NB4 (cell line): Measurements from ENCODE around the gene COL8A1.
A peak's percentile ranks its signal among the peaks of the same experiment; 100 is the strongest.

Experiments used
- DNase-seq: peaks from one replicate; pipeline ENCODE4 v3.0.0; 2010; ENCODE audit warnings: low read depth
- H3K4me3 ChIP-seq: one replicate; pipeline ENCODE4 v1.5.1; 2011; ENCODE audit warnings: mild to moderate bottlenecking, low read depth, low read length, moderate library complexity
- MYC ChIP-seq: IDR thresholded peaks from 2 replicates; pipeline ENCODE4 v1.6.1; 2011; ENCODE audit warnings: low read depth, low read length
- POLR2A ChIP-seq: IDR thresholded peaks from 2 replicates; pipeline ENCODE4 v1.6.1; 2011; ENCODE audit warnings: mild to moderate bottlenecking; ENCODE audit not compliant: insufficient read length; ENCODE audit errors: extremely low read depth
- TF ChIP-seq, protein P1 (sequence below): IDR thresholded peaks from 2 replicates; pipeline ENCODE4 v1.6.1; 2011; ENCODE audit warnings: low read depth, low read length
- TF ChIP-seq, protein P2 (sequence below): IDR thresholded peaks from one replicate; pipeline ENCODE4 v1.5.1; 2012; ENCODE audit warnings: low read depth, low read length

COL8A1 gene

DNA sequence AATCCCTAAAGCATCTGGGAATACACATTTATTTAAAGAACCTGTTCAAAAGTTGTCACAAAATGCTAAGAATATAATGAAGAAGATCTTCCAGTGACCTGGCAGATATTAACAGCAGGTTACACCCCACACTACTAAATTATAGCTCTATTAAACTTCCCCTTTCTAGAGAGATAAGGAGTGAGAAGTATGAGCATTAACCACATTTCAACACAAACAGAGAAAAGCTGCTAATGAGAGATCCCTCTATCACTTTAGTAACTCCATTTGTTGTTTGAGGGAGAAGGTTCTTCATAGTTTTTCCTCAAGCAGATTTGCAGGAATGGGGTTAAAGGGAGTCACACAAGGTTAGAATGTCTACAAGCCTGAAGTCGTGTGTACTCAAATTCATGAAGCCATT, 3.6 kb downstream of the COL8A1 start:
- no peak for TF ChIP-seq MYC
- no peak for DNase-seq

DNA sequence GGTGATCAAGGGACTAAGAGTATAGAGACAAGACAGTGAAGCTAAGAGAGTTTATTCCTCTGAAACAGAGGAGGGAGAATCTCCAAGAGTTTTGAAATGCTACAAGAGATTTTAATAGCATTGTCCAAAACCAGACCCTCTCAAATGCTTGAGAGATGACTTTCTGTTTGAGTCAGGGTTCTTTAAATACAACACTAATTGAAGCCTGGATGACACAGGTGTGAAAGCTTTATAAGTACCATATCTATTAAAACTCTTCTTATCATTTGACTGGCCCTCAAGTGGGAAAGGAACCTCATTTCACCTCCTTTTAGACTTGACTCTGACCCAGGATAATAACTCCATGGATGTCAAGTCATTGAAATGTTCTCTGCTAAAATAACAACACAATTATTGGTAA, 5.6 kb downstream of the COL8A1 start:
- no peak overlapping the region for H3K4me3 ChIP-seq
- TF ChIP-seq POLR2A (no peak), MYC (no peak)
- TF ChIP-seq, protein P1, sequence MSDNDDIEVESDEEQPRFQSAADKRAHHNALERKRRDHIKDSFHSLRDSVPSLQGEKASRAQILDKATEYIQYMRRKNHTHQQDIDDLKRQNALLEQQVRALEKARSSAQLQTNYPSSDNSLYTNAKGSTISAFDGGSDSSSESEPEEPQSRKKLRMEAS, result no peak
- TF ChIP-seq, protein P2, sequence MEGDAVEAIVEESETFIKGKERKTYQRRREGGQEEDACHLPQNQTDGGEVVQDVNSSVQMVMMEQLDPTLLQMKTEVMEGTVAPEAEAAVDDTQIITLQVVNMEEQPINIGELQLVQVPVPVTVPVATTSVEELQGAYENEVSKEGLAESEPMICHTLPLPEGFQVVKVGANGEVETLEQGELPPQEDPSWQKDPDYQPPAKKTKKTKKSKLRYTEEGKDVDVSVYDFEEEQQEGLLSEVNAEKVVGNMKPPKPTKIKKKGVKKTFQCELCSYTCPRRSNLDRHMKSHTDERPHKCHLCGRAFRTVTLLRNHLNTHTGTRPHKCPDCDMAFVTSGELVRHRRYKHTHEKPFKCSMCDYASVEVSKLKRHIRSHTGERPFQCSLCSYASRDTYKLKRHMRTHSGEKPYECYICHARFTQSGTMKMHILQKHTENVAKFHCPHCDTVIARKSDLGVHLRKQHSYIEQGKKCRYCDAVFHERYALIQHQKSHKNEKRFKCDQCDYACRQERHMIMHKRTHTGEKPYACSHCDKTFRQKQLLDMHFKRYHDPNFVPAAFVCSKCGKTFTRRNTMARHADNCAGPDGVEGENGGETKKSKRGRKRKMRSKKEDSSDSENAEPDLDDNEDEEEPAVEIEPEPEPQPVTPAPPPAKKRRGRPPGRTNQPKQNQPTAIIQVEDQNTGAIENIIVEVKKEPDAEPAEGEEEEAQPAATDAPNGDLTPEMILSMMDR, result no peak
- DNase-seq, result no peak

More for the DNA sequence above, 3.6 kb downstream of the COL8A1 start:
- no peak overlapping the region for H3K4me3 ChIP-seq

DNA sequence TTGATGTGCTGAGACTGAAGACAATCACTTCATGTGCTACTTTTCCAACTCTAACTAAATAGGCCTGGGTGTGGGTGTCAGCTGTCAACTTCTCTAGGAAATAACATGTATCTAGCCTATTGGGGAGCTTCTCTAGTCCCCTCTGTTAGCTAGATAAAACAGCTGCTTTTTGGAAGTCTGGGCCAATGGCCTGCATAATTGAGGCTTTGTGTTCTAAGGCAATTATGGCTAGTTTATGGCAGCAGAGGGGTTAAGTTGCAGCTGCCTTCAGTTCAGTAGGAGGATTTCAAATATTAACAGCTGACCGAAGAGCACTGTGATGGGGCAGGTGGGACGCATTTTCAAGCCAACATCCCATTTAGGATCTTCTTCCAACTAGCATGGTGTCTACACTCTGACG, 6.4 kb downstream of the COL8A1 start:
- no peak overlapping the region for H3K4me3 ChIP-seq
- TF ChIP-seq, protein P2, result no peak
- TF ChIP-seq MYC (no peak), POLR2A (no peak)
- TF ChIP-seq, protein P1, result no peak
- no peak for DNase-seq

DNA sequence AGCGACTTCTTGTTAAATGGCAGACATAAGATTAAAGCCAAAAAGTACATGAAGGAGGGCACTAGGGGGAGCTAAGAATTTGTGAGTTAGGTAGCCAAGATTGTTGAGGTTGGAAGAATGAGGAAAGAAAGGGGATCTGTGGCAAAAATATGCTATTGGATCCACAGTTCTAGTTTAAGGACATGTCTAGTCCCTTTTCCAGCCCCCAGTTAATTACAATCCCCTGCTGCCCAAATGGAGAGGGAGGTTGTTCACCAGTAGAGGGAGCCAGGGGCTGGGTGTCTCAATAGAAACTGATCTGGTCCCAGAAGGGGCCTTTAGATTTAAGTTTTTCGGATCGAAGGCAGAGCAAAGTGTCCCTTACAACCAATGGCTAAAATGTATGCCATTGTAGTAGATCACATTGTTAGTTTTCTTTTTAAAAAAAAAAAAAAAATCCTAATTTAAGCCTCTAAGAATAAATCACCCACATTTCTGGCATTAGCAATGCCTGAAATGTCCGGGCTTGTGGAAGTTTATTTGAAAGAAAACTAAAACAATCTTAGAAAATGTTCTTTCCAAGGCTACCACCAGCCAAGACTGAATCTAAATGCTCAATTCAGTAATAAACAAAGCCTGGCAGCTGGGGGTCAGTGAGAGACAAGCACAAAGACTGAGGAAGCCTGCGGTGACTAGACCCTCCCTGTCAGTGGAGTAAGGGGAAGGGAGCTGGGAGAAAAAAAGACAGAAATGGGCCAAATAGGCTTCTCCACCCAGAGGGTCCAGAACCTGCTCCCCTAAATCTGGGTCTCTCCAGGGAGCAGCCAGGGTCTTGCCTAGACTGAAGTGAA, 7.1 kb downstream of the COL8A1 start:
- TF ChIP-seq, protein P2, result peak; percentile 73
- TF ChIP-seq POLR2A, result no peak
- TF ChIP-seq, protein P1, result no peak
- TF ChIP-seq MYC, result no peak
- no peak overlapping the region for H3K4me3 ChIP-seq
- peak; percentile 28 for DNase-seq

DNA sequence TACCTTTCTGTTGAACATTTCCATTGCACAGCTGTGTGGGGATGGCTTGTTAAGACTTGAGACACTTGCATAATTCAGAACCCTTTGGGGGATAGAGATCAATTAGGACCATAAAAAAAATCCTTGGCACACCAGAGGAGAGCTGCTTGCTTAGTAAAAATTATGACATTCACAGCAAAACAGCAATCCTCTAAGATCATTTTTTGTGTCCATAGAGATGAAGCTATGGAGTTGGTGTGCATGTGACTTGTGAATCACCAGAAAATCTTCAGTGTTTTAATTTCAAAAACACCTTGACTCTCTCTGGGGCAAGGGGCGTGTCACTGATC, 7.7 kb downstream of the COL8A1 start:
- no peak for DNase-seq
- TF ChIP-seq, protein P2, result no peak
- TF ChIP-seq, protein P1, result no peak
- no peak for TF ChIP-seq POLR2A

DNA sequence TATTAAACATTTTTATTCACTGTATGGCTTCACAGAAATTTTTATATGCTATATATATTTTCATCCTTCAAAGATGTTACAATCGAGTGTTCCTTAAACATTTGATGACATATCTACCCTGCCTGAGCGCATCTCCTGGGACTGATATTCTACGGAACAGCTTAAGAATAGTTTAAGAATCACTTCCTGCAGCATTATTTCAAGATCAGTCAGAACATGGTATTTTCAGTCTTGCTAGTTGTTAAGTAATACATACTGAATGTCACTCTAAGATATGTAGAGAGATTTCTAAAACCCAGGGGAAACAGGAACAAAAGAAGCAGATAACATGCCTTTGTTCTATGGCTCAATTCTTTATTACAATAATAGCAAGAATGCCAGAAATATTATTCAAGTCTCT, 8.7 kb downstream of the COL8A1 start:
- TF ChIP-seq MYC (no peak), POLR2A (no peak)
- TF ChIP-seq, protein P2, result no peak
- TF ChIP-seq, protein P1, result no peak
- H3K4me3 ChIP-seq, result no peak overlapping the region
- no peak for DNase-seq

More for the DNA sequence above, 7.7 kb downstream of the COL8A1 start:
- no peak overlapping the region for H3K4me3 ChIP-seq
